Stimulated activated CD8-positive, alpha-beta memory T cell treated with anti-CD3 and anti-CD28 coated beads, Interleukin-12 subunit alpha, Interleukin-12 subunit beta, amount 100 ng/mL, for 1 hour (primary cell): ENCODE data around the gene NOXO1.
"Not testable (repeated sequence)": the region's sequence is repeated elsewhere in the genome, so short reads cannot be mapped to it uniquely, and the experiment has no call there.

Experiments
- DNase-seq: peaks from one replicate; pipeline ENCODE4 v3.0.0-alpha.2; 2020; ENCODE audit warnings: low read depth

NOXO1 gene

DNA sequence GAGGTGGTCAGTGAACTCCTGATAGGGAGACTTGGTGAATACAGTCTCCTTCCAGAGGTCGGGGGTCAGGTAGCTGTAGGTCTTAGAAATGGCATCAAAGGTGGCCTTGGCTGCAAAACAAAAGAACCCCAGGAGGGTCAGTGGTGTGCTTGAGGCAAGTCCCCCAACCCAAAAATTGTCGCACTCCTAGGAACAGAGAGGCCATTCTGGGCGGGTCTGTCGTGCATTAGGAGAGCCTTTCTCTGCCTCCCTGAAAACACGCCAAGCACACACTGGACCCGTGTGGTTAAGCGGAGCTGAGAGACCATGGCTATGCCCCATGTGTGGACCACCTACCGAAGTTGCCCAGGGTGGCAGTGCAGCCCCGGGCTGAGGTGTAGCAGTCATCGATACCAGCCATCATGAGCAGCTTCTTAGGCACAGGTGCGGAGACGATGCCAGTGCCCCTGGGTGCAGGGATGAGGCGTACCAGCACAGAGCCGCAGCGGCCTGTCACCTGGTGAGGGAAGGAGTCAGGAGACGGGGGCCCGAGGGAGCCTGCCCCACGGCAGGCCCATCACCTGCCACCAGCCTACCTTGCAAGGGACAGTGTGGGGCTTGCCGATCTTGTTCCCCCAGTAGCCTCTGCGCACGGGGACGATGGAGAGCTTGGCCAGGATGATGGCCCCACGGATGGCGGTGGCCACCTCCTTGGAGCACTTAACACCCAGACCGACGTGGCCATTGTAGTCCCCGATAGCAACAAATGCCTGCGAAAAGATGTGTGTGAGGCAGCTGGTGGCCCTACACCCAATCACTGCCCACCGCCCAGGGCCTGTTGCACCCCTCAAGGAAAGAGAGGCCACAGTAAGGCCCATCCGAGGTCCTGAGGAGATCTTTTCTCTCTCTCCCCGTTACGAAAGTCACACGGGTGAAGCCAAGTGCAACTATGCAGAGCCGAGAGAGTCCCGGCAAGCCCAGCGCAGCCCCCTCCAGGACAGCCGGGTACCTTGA lies 18.8 kb downstream of the NOXO1 start:
- not testable (repeated sequence) for DNase-seq

DNA sequence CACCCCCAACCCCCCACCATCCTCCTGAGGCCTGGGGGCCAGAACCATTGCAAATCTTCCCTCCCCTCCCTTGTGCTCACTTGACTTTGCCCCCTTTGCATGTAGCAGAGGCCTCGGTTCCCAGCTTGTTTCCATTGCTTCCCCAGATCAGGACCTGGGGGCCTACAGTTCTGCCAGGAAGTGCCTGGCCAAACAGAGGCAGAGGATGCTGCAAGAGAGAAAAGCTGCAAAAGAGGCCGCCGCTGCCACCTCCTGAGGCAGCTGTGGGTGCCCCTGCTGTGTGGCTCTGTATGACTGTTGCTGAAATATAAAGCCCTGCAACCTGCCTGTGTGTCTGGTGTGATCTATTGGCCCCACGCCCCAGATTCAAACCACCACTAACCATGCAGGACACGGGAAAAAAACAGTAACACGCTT lies 19.6 kb downstream of the NOXO1 start:
- no peak for DNase-seq

DNA sequence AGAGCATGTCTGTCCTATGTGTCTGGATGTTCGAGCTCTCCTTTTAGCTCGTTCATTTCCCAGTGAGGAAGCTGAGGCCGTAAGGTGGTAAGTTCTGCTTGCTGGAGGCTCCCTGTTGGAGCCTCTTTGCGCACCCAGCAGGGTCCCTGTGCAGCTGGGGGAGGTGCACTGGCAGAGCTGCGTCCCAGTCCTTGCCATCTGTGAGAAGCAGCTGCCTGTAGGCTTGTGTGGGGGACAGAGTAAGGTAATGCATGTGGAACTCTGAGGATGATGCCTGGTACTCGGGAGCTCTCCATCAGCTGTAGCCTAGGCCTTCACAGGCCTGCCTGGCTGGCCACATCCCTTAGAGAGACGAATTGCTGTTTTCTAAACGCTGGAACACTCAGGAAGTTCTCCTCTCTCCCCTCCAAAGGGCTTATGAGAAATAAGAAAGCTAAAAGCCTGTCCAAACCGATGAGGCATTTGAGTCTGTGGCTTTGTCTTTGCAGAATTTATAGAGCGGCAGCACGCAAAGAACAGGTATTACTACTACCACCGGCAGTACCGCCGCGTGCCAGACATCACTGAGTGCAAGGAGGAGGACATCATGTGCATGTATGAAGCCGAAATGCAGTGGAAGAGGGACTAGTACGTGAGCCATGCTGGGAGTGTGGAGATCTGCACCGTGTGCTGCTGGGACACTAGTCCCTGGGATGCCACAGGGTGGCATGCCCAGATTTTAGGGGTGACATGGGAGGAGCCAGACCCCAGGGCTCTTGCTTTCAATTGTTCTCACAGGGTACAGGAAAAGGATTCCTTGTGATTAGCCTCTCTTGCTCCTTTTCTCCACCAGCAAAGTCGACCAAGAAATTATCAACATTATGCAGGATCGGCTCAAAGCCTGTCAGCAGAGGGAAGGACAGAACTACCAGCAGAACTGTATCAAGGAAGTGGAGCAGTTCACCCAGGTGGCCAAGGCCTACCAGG lies 20.3 kb downstream of the NOXO1 start:
- DNase-seq, result no peak

DNA sequence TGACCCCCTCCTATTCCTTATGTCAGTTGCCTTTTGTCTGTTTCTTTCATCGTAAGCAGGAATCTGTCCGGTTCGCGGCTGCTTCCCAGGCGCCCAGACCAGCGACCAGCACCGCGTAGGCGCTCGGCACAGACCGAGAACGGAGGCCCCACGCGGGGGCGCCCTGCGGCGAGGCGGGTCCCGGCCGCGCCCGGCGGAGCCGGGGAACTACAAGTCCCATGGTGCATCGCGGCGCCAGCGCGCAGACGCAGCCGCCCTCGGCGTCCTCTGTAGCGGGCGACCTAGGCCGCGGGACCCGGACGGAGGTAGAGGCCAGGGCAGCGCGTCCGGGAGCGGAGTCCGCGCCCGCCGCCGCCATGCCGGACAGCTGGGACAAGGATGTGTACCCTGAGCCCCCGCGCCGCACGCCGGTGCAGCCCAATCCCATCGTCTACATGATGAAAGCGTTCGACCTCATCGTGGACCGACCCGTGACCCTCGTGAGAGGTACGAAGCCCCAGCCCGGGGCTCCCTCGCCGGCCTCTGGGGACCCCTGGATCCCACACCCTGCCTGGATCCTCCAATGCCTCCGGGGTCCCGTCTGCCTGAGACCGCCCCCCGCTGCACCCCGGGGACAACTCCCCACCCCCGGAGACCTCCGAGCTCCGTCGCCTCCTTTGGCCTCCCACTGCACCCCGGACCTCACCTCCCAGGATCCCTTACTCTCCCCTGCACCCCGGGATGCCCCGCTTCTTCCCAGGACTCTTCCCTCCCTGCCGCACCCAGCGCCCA lies 21.8 kb downstream of the NOXO1 start, which contains the start of gene NDUFB10:
Gene NDUFB10 (plus strand): TSS at position 270 of the 771 bp plus-strand sequence. CDS start 87 bp downstream, at position 357.
- DNase-seq, result peak; percentile 89

DNA sequence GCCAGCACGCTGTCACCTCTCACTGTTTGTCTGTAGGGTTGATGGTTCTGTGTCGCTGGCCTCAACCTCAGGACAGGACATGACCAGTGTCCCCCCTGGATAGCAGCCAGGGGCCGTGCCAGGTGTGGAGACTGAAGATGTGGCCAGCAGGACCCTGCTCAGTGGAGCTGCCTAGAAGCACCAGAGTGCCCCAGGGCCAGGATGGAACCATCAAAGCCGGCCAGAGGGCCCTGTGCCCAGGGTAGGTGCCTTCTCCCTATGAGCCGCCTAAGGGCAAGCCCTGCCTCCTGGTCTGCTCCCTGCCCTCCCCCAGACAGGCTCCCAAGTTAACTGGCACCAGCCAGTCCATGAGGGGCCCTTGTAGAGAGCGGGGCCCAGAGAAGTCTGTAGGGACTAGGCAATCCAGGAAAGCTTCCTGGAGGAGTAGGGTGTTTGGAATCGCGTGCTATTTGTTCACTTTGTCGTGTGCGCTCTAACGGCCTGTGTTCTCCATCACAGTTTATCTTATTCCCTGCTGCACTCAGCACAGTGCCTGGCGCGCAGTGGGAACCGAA lies 22.5 kb downstream of the NOXO1 start:
- DNase-seq, result no peak

DNA sequence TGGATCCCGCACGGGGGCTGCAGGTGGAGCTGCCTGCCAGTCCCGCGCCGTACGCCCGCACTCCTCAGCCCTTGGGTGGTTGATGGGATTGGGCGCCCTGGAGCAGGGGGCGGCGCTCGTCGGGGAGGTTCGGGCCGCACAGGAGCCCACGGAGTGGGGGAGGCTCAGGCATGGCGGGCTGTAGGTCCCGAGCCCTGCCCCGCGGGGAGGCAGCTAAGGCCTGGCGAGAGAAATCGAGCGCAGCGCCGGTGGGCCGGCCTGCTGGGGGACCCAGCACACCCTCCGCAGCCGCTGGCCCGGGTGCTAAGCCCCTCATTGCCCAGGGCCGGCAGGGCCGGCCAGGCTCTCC lies 23.2 kb downstream of the NOXO1 start:
- DNase-seq, result not testable (repeated sequence)

DNA sequence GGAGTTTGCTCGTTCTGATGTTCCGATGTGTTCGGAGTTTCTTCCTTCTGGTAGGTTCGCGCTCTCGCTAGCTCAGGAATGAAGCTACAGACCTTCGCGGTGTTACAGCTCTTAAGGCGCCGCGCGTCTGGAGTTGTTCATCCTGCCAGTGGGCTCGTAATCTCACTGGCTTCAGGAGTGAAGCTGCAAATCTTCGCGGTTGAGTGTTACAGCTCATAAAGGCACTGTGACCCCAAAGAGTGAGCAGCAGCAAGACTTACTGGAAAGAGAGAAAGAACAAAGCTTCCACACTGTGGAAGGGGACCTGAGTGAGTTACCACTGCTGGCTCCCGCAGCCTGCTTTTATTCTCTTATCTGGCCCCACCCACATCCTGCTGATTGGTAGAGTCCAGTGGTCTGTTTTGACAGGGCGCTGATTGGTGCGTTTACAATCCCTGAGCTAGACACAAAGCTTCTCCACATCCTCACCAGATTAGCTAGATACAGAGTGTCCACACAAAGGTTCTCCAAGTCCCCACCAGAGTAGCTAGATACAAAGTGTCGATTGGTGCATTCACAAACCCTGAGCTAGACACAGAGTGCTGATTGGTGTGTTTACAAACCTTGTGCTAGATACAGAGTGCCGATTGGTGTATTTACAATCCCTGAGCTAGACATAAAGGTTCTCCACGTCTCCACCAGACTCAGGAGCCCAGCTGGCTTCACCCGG lies 23.7 kb downstream of the NOXO1 start:
- DNase-seq, result not testable (repeated sequence)

DNA sequence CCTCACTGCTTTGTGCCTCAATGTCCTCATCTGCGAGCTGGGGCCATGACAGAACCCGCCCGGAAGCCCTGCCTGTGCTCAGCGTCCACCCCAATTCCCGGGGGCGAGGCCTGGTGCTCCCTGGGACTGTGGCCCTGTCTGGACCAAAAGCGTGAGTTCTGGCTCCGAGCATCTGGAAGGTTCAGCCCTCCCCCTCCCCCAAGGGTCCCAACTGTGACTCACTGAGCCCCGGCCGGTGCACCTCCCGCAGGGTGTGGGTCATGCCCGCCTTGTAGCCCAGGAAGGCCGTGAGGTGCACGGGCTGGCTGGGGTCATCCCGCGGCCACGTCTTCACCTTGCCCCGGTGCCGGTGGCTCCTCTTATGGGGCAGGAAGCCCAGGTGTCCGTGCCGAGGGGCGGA lies 27.5 kb downstream of the NOXO1 start:
- DNase-seq, result no peak

DNA sequence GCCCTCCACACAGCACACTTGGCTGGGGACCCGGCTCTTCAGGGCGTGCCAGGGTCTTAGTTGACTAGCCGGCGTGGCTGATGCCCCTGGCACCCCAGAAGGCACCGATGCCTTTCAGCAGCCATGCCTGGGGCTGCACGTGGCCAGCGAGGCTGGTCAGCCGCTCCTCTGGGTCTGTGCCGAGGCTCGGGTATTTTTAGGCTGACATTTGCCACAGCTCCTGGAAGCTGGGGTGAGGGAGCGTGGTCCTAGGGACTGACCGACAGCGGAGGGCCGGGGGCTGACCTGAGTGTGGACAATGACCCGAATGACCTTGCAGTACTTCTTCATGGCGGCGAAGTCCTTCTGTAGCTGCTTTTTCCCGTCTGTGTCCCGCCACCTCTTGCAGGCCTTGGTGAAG lies 30.7 kb downstream of the NOXO1 start:
- no peak for DNase-seq

DNA sequence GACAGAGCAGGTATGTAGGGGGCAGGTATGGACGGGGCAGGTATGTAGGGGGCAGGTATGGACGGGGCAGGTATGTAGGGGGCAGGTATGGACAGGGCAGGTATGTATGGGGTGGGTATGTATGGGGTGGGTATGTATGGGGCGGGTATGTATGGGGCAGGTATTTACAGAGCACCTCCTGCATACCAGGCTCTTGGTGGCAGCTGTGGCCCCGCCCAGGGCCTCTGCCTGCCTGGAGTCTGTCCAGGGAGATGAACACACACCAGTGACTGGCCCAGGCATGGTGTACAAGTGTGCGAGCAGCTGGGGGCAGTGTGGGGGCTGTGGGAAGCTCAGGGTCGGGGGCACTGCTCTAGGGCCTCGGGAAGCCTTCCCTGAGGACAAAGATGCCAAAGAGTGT lies 31.2 kb downstream of the NOXO1 start:
- DNase-seq, result no peak

DNA sequence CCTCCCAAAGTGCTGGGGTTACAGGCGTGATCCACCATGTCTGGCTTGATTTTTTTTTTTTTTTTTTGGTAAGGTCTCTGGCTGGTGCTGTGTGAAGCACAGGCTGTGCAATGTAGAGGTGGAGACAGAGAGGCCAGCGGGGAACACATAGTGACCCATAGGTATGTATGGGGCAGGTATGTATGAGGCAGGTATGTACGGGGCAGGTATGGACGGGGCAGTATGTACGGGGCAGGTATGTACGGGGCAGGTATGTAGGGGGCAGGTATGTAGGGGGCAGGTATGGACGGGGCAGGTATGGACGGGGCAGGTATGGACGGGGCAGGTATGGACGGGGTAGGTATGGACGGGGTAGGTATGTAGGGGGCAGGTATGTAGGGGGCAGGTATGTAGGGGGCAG lies 31.8 kb downstream of the NOXO1 start:
- DNase-seq, result no peak

DNA sequence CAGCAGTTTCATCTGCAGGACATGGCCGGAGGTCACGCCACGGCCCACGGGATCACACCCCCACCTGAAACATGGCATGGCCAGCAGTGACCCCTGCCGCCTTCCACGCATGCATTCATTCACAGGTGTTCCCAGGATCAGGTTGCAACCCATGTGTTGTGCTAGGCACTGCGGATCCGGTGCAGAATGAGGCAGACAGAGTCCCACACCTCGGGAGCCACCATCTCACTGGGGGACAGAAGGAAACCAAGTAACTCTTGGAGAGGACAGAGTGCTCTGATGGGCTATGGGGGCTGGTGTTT lies 33.9 kb downstream of the NOXO1 start:
- DNase-seq, result no peak

DNA sequence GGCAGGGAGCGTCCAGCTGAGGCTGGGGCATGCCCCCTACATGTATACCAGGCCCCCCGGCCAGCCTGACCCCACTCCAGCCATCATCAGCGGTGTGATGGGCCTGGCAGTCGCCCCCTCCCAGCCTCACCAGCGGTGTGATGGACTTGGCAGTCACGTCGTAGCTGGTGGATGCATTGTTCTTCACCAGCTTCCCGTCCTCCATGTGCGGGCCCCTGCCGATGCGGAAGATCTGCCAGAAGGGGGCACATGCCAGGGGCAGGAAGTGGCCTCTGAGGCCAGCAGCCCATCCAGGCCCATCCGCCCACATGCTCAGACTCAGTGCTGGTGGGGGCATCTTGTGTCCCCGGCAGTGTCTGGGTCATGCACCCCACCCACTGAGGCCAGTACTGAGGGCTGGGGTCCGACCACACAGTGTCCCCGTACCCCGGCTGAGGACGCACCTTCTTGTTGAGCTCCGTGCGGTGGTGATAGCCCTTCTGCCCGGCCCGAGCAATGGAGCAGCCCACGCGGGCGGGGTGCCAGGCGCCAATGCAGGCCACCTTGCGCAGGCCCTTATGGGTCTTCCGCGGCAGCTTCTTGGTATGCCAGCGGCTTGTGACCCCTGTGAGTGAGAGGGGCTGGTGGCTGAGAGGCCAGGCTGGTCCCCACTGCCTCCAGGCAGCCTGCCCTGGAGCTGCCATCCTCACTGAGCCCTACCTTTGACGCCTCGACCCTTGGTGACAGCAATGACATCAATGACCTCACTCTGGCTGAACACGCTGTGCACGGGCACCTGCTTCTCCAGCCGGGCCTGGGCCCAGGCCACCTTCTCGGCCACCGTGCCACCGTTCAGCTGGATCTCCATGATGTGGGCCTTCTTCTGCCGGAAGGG lies 34.5 kb downstream of the NOXO1 start:
- no peak for DNase-seq

DNA sequence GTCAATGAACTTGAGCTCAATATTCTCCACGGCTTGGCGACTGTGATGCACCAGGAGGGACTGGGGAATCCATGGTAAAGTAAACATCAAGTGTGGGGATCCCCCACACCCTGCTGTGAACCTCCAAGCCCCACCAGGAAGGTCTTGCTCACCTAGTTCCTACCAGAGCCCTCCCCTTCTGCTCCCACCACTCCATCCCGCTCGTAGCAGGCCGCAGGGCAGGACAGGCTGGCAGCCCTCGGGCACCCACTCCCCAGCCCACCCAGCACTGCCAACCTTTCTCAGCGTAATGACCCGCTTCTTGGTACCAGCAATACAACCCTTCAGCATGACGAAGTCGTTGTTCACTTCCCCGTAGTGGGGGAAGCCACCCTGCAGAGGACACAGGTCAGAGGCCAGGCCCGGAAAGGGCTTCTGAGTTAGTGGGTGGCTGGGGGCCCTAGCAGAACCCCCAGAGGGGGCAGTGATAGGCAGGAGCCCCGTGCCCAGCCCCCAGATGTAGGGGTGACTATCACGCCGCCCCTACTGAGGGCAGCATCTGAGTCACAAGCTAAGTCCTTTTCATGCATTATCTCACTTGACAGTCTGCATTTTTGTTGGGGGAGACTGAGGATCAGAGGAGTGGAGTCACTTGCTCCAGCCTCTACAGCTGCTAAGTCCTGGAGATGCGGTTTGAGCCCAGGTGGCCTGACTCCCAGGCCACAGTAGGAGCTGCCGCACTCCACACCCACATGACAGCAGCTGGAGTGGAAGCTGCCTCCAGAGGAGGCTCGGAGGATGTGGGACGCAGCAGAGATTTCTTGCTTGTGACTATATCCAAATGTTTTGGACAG lies 35.5 kb downstream of the NOXO1 start:
- DNase-seq, result no peak

DNA sequence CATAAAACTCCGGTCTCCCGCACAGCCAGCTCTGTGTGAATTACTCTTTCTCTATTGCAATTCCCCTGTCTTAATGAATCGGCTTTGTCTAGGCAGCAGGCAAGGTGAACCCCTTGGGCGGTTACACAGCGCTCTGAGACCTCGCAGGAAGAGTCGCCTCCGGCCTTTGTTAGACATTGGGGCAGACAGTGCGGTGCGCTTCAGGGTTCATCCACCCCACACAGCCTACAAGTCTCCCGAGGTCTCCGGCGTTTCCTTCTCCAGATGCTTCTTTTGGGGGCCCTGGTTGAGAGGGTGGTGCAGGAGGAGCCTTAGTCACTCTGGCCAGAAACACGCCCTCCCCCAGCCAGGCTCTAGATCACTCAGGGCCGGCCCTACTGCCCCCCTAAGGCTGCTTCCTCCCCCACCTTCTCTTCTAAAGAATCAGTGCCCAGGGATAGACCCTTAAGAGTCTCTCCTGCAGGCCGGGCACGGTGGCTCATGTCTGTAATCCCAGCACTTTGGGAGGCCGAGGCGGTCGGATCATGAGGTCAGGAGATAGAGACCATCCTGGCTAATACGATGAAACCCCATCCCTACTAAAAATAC lies 36.6 kb downstream of the NOXO1 start:
- no peak for DNase-seq

DNA sequence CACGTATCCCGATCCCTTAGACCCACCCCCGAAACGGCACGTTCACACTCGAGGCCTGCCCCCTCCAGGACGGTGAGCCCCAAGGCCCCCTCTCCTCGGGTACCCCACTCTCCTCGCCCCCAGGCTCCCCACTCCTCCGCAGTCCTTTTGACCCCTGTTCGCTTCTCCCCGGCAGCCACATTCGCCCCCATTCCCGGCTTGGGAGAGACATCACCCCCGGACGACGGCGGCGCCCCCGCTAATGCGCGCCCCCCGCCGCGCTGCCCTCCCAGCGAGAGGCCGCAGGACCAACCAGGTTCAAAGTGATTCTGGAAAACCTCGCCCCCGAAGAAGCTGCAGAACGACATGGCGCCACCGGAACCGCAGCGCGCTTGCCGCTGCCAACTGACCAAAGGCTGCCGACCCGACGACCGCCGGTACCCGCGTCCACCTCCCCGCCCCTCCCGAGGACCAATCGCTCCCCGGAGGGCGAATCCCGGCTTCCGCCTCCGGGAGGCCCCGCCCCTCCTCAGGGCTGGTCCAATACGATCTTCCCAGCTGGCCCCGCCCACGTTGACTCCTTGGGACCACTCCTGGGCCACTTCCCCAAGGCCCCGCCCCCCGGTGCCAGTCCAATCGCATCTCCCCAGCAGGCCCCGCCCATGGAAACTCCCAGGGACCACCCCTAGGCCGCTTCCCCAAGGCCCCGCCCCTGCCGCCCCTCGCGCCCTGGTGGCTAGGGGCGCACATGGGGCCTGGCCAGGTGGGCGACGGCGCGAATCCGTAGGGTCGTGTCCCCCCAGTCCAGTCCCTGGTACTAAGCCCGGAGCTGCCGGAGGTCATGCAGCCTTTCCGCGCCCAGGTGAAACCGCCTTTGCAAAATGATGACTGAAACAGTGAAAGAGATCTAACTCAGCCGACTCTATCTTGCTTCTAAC lies 38.2 kb downstream of the NOXO1 start, which contains the start of gene MSRB1:
Gene MSRB1 (minus strand): TSS at position 390 of the 917 bp plus-strand sequence. CDS start 43 bp downstream, at position 347.
- peak; percentile 97 for DNase-seq

DNA sequence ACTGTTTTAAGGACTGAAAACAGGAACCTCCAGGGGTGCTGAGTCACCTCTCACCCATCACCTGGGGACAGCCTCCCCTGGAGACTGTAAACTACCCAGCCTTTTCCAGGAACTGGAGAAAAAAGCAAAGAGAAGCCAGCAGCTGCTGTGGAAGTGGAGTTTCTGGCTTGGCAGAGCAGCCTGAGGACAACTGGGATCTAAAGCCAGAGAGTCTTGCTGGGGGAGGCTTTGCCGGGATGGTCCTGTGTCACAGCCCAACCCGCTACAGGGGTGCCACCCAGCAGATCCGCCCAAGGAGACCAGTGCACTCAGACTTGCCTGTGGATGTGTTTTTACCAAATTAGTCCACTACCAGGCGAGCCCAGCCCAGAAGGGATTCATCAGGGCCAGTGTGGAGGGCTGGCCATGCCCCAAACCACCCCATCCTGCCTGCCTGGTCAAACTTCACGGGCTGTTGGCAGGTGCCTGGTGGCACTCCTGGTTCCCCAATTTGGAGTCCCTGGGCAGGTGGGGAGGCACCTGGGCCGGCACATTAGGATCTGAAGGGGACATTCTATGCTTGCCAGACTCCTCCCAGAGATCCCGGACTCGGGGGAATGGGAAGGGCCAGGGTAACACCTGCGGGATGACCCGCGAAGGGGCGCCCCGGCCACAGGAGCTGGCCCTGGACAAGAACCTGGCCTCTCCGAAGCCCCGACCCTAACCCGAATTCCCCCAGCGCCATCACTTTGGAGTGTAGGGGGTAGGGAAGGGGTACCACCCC lies 39.0 kb downstream of the NOXO1 start:
- DNase-seq, result no peak
